Osteoblast (primary cell): ENCODE results near the gene HHAT. TPM values are rescaled to one million over a fixed set of nuclear protein-coding genes. Genes with fewer than 3 reads are reported as not detected.

ENCODE experiments used
- DNase-seq: peaks from one replicate; pipeline ENCODE4 v3.0.0; 2011; ENCODE audit warnings: low spot score, mixed read lengths; ENCODE audit not compliant: insufficient read length; ENCODE audit errors: missing footprints
- H2AFZ ChIP-seq: 2 replicates; pipeline ENCODE4 v1.6.0; 2011; ENCODE audit warnings: mild to moderate bottlenecking, low read length
- H3K27ac ChIP-seq: 2 replicates; pipeline ENCODE4 v1.5.1; 2011; ENCODE audit warnings: mild to moderate bottlenecking, low read depth, low read length, moderate library complexity
- H3K27me3 ChIP-seq: 2 replicates; pipeline ENCODE4 v1.6.0; 2012; ENCODE audit warnings: mild to moderate bottlenecking, control low read depth, inconsistent platforms, low read length, moderate library complexity; ENCODE audit not compliant: insufficient read depth
- H3K36me3 ChIP-seq: 2 replicates; pipeline ENCODE4 v1.5.1; 2011; ENCODE audit warnings: mild to moderate bottlenecking, low read length, control low read depth, moderate library complexity; ENCODE audit not compliant: insufficient read depth
- H3K4me1 ChIP-seq: 2 replicates; pipeline ENCODE4 v1.5.1; 2011; ENCODE audit warnings: mild to moderate bottlenecking, low read length, control low read depth, moderate library complexity; ENCODE audit not compliant: insufficient read depth
- H3K4me2 ChIP-seq: 2 replicates; pipeline ENCODE4 v1.6.0; 2011; ENCODE audit warnings: mild to moderate bottlenecking, low read length; ENCODE audit not compliant: insufficient read depth
- H3K4me3 ChIP-seq: fragments of 200-600 bp; sonication (generic); 3 replicates; pipeline ENCODE4 v1.5.1; 2012; ENCODE audit warnings: mild to moderate bottlenecking, low read length, inconsistent platforms; ENCODE audit not compliant: insufficient read depth
- H3K79me2 ChIP-seq: 2 replicates; pipeline ENCODE4 v1.6.0; 2012; ENCODE audit warnings: mild to moderate bottlenecking, low read length, control low read depth, inconsistent platforms; ENCODE audit not compliant: insufficient read depth
- H3K9me3 ChIP-seq: 2 replicates; pipeline ENCODE4 v1.5.1; 2011; ENCODE audit warnings: low read depth, low read length, control low read depth
- H4K20me1 ChIP-seq: 2 replicates; pipeline ENCODE4 v1.6.0; 2012; ENCODE audit warnings: mild to moderate bottlenecking, low read length, control low read depth; ENCODE audit not compliant: insufficient read depth
- total RNA-seq: library from RNA; depleted of rRNA; stranded (reverse); fragments of >200 nt; gene quantifications from 2 replicates; pipeline ENCODE4 v1.2.3, GENCODE V29; 2012
- TF ChIP-seq, protein P1 (sequence below): IDR thresholded peaks from 2 replicates; pipeline ENCODE4 v1.5.1; 2011; ENCODE audit warnings: mild to moderate bottlenecking, low read depth, low read length, moderate library complexity; ENCODE audit errors: extremely low read depth

The HHAT gene
- total RNA-seq, 1 donor: 5.1 TPM

GRCh38 chr1:210500831-210501230 is 172.1 kb downstream of the HHAT start:
- Histone ChIP-seq H3K36me3 (no peaks in the 10 kb centered on the region), H2AFZ (no peak overlapping the region), H4K20me1 (no peaks in the 10 kb centered on the region), H3K4me2 (no peak overlapping the region), H3K4me3 (no peak overlapping the region), H3K79me2 (no peaks in the 10 kb centered on the region), H3K27me3 (no peaks in the 10 kb centered on the region), H3K9me3 (no peaks in the 10 kb centered on the region), H3K27ac (no peak overlapping the region), H3K4me1 (peaks cover 10% of the 10 kb centered on the region)
- TF ChIP-seq, protein P1, sequence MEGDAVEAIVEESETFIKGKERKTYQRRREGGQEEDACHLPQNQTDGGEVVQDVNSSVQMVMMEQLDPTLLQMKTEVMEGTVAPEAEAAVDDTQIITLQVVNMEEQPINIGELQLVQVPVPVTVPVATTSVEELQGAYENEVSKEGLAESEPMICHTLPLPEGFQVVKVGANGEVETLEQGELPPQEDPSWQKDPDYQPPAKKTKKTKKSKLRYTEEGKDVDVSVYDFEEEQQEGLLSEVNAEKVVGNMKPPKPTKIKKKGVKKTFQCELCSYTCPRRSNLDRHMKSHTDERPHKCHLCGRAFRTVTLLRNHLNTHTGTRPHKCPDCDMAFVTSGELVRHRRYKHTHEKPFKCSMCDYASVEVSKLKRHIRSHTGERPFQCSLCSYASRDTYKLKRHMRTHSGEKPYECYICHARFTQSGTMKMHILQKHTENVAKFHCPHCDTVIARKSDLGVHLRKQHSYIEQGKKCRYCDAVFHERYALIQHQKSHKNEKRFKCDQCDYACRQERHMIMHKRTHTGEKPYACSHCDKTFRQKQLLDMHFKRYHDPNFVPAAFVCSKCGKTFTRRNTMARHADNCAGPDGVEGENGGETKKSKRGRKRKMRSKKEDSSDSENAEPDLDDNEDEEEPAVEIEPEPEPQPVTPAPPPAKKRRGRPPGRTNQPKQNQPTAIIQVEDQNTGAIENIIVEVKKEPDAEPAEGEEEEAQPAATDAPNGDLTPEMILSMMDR: no peak
- DNase-seq: no peak

DNA sequence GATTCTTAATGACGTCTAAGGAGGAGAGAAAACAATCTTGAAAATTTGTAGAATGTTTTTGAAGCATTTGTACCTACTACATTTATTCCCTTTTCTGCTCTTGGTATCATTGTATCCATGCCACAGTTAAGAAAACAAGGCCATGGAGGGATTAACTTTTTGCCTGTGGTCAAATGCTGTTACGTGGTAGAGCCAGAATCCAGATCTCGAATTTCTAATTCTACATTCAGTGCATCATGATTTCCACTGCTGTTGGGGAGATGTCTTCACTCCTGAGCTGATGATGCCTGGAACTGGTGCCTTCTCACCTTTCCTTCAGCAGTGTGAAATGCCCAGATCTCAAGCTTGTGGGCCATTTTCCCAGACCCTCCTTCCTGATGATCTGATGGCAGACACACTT is 175.6 kb downstream of the HHAT start:
- Histone ChIP-seq H3K36me3 (no peaks in the 10 kb centered on the region), H4K20me1 (no peaks in the 10 kb centered on the region), H3K4me2 (no peak overlapping the region), H3K27ac (no peak overlapping the region), H3K4me3 (no peak overlapping the region), H3K4me1 (no peaks in the 10 kb centered on the region), H3K79me2 (no peaks in the 10 kb centered on the region), H3K27me3 (no peaks in the 10 kb centered on the region), H3K9me3 (no peaks in the 10 kb centered on the region), H2AFZ (no peak overlapping the region)
- DNase-seq: peak; percentile 25
- TF ChIP-seq, protein P1: no peak

DNA sequence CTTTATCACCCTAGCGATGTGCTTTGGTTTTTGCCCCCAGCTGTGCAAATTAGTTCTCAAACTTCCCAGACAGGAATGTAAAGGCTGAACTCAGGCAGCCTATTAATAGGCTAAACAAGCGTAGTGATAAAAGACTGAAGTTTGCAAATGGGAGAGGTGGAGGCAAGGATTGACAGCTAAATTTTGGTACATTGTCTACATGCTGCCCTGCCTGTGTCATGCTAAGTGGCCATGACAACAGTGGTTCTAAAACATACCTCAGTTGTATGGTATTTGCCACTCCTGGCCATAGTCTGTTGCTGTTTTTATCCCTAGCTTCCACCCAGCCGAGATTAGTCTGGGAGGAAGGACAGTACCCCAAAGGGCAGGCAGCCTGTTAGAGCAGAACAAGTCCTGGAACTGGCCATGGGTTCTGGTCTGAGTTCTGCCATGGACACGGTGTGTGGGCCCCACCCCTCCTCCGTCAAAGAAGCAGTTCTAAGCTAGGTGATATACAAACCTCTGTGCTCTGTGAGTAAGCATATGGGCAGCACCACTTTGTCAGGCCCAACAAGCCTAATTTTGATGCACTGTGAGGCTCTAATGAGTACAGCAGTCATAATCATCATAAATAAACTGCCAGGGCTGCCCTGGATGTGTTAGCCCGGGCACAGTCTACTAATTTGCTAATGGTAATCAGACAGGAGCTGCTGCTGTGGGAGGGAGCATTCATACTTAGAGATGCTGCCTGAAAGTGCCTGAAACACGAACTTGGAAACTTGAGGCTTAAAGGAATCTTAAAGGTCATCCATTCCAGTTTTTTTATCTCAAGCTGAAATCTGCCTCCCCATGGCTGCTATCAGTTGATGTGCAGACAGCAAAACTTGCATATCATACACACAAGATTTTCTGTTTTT is 177.1 kb downstream of the HHAT start:
- H2AFZ ChIP-seq: peak overlapping the region; percentile 54
- no peak overlapping the region for H3K27ac ChIP-seq
- H3K79me2 ChIP-seq: no peaks in the 10 kb centered on the region
- TF ChIP-seq, protein P1: no peak
- H4K20me1 ChIP-seq: no peaks in the 10 kb centered on the region
- H3K4me2 ChIP-seq: no peak overlapping the region
- H3K4me3 ChIP-seq: no peak overlapping the region
- no peaks in the 10 kb centered on the region for H3K27me3 ChIP-seq
- no peak for DNase-seq
- H3K36me3 ChIP-seq: no peaks in the 10 kb centered on the region
- H3K4me1 ChIP-seq: no peaks in the 10 kb centered on the region
- no peaks in the 10 kb centered on the region for H3K9me3 ChIP-seq

DNA sequence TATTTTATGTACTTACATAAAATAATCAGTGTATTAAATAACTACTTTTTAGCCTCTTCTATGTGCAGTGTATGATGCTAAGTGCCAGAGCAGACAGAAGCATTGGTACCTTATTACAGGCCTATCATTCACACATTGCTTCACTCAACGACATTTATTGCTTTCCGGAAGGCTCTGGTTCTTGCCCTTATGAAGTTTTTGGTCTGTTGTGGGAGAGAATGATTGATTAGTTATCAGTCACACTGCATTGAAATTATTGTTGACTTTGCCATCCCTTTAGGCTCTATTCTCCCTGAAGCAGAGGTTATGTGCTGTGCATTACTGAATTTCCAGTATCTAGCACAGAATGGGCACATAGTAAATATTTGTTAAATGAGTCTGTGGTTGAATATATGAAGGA is 178.0 kb downstream of the HHAT start:
- Histone ChIP-seq H3K4me3 (no peak overlapping the region), H3K79me2 (no peaks in the 10 kb centered on the region), H3K27me3 (no peaks in the 10 kb centered on the region), H3K36me3 (no peaks in the 10 kb centered on the region), H3K4me1 (no peaks in the 10 kb centered on the region), H3K27ac (no peak overlapping the region), H3K4me2 (no peak overlapping the region), H4K20me1 (no peaks in the 10 kb centered on the region), H2AFZ (no peak overlapping the region), H3K9me3 (no peaks in the 10 kb centered on the region)
- TF ChIP-seq, protein P1: no peak
- peak; percentile 54 for DNase-seq
